ENCODE results near the gene HYAL3. TPM values are rescaled to one million over a fixed set of nuclear protein-coding genes. Genes with fewer than 3 reads are reported as not detected.
A peak's percentile ranks its signal among the peaks of the same experiment; 100 is the strongest.

HYAL3 gene
- total and polyA plus RNA-seq, 7 experiments from 2014 or later: 2.3 to 10.7 (median 3.6) TPM

GRCh38 chr3:50341996-50342650, 42.9 kb upstream of the HYAL3 start:
- Mint-ChIP-seq H3K9me3 (peaks cover 0 to 3% (median 0%) of the 10 kb centered on the region in 11 donors), H3K4me1 (peaks cover 18 to 62% (median 46%) of the 10 kb centered on the region in 7 donors), H3K4me3 (peak overlapping the region in 6 of 10 donors; percentile 12 to 80 (median 46)), H3K36me3 (peaks cover 0 to 20% (median 0%) of the 10 kb centered on the region in 5 donors), H3K27me3 (peaks cover 0 to 3% (median 0%) of the 10 kb centered on the region in 5 donors), H3K27ac (peak overlapping the region in 6 of 9 donors; percentile 78 to 96 (median 92))
- Histone ChIP-seq H3K9me3 (ENCODE audit: control insufficient read depth in 2 of 3, low read length in 3 of 3) (no peaks in the 10 kb centered on the region), H3K27ac (ENCODE audit: low read depth, low read length) (peak overlapping the region; percentile 69), H3K36me3 (ENCODE audit: control insufficient read depth in 2 of 3, insufficient read depth in 3 of 3, low read length in 3 of 3) (peaks cover 0 to 4% (median 0%) of the 10 kb centered on the region in 3 experiments), H3K4me1 (ENCODE audit: control insufficient read depth in 2 of 2, insufficient read depth in 2 of 2, low read length in 2 of 2) (peaks cover 14 to 42% of the 10 kb centered on the region in 2 donors), H3K27me3 (ENCODE audit: control insufficient read depth in 2 of 2, insufficient read depth in 2 of 2, low read length in 2 of 2) (no peaks in the 10 kb centered on the region), H3K4me3 (ENCODE audit: low read length) (no peak overlapping the region)
- DNase-seq: no peak
- no peak for ATAC-seq
- intact Hi-C loops (cut with micrococcal nuclease): loop anchor here in 1 of 2 donors (2.0 to 5.0 kb wide), 2 partner anchors 231 to 1330 kb away; partner anchors contain the start of gene TEX264
- ChIA-PET POLR2A (interaction anchor here (0.9 to 34.0 kb wide), 3 partner anchors 7 to 43 kb away, joined by 3 to 656 read pairs (median 656); partner anchors contain the start of genes CYB561D2, HYAL2, HYAL3 and NAA80), CTCF (interaction anchor here (1.3 kb wide), 1 partner anchor 11 kb away, joined by 3 read pairs; no protein-coding TSS in a partner anchor)

GRCh38 chr3:50341537-50341936, 42.3 kb upstream of the HYAL3 start:
- Histone ChIP-seq H3K4me1 (ENCODE audit: control insufficient read depth in 2 of 2, insufficient read depth in 2 of 2, low read length in 2 of 2) (peaks cover 14 to 45% of the 10 kb centered on the region in 2 donors), H3K9me3 (ENCODE audit: control insufficient read depth in 2 of 3, low read length in 3 of 3) (no peaks in the 10 kb centered on the region), H3K36me3 (ENCODE audit: control insufficient read depth in 2 of 3, insufficient read depth in 3 of 3, low read length in 3 of 3) (peaks cover 0 to 7% (median 0%) of the 10 kb centered on the region in 3 experiments), H3K27ac (ENCODE audit: low read depth, low read length) (peak overlapping the region; percentile 69), H3K4me3 (ENCODE audit: low read length) (no peak overlapping the region), H3K27me3 (ENCODE audit: control insufficient read depth in 2 of 2, insufficient read depth in 2 of 2, low read length in 2 of 2) (no peaks in the 10 kb centered on the region)
- H3K27me3 Mint-ChIP-seq: peaks cover 0 to 3% (median 0%) of the 10 kb centered on the region in 5 donors
- ChIA-PET POLR2A (interaction anchor here (1.4 to 34.0 kb wide), 3 partner anchors 15 to 42 kb away, joined by 5 to 656 read pairs (median 11); partner anchors contain the start of genes CYB561D2, HYAL2, HYAL3 and NAA80), CTCF (interaction anchor here (1.3 to 1.6 kb wide), 3 partner anchors 8 to 270 kb away, joined by 3 to 10 read pairs (median 4); partner anchors contain the start of genes CISH, CYB561D2 and NPRL2)
- H3K9me3 Mint-ChIP-seq: peaks cover 0 to 3% (median 0%) of the 10 kb centered on the region in 11 donors
- intact Hi-C loops (cut with micrococcal nuclease): loop anchor here in 1 of 2 donors (2.0 to 5.0 kb wide), 2 partner anchors 231 to 1331 kb away; partner anchors contain the start of gene TEX264
- H3K4me3 Mint-ChIP-seq: peak overlapping the region; percentile 61 to 96 (median 86)
- H3K4me1 Mint-ChIP-seq: peaks cover 20 to 63% (median 47%) of the 10 kb centered on the region in 7 donors
- DNase-seq: no peak
- no peak for ATAC-seq
- H3K27ac Mint-ChIP-seq: peak overlapping the region in 7 of 9 donors; percentile 78 to 96 (median 92)
- peaks cover 0 to 22% (median 0%) of the 10 kb centered on the region in 5 donors for H3K36me3 Mint-ChIP-seq

GRCh38 chr3:50340448-50341329, 41.5 kb upstream of the HYAL3 start, which contains the start of gene RASSF1:
RASSF1 (minus strand) TSS chr3:50340836; CDS start chr3:50340805, 31 bp downstream.
- Mint-ChIP-seq H3K27ac (peak within 1 kb of the TSS; percentile 89 to 97 (median 96)), H3K9me3 (peaks cover 0 to 3% (median 0%) of the 10 kb centered on the region in 11 donors)
- peak within 1 kb of the TSS; percentile 69 for H3K27ac ChIP-seq (ENCODE audit: low read depth, low read length)

GRCh38 chr3:50340147-50340447, 40.9 kb upstream of the HYAL3 start:
- H3K4me3 ChIP-seq (ENCODE audit: low read length): peak overlapping the region; percentile 83
- Mint-ChIP-seq H3K36me3 (peaks cover 0 to 30% (median 0%) of the 10 kb centered on the region in 5 donors), H3K27me3 (peaks cover 0 to 3% (median 0%) of the 10 kb centered on the region in 5 donors), H3K27ac (peak overlapping the region; percentile 89 to 97 (median 96)), H3K9me3 (peaks cover 0 to 3% (median 0%) of the 10 kb centered on the region in 11 donors), H3K4me3 (peak overlapping the region; percentile 82 to 97 (median 95)), H3K4me1 (peaks cover 24 to 66% (median 51%) of the 10 kb centered on the region in 7 donors)
- peaks cover 23 to 44% of the 10 kb centered on the region in 2 donors for H3K4me1 ChIP-seq (ENCODE audit: control insufficient read depth in 2 of 2, insufficient read depth in 2 of 2, low read length in 2 of 2)
- ATAC-seq: no peak
- no peaks in the 10 kb centered on the region for H3K9me3 ChIP-seq (ENCODE audit: control insufficient read depth in 2 of 3, low read length in 3 of 3)
- no peak for DNase-seq
- POLR2A ChIA-PET: interaction anchor here (0.9 to 34.0 kb wide), 9 partner anchors 12 to 262 kb away, joined by 3 to 656 read pairs (median 5); partner anchors contain the start of genes C3orf18, CYB561D2, GNAI2 and HEMK1
- peaks cover 0 to 7% (median 0%) of the 10 kb centered on the region in 3 experiments for H3K36me3 ChIP-seq (ENCODE audit: control insufficient read depth in 2 of 3, insufficient read depth in 3 of 3, low read length in 3 of 3)
- CTCF ChIA-PET: interaction anchor here (1.5 to 1.6 kb wide), 2 partner anchors 10 to 272 kb away, joined by 4 to 10 read pairs; partner anchors contain the start of genes CISH, CYB561D2 and NPRL2
- peak overlapping the region; percentile 69 for H3K27ac ChIP-seq (ENCODE audit: low read depth, low read length)
- no peaks in the 10 kb centered on the region for H3K27me3 ChIP-seq (ENCODE audit: control insufficient read depth in 2 of 2, insufficient read depth in 2 of 2, low read length in 2 of 2)
- intact Hi-C loops (cut with micrococcal nuclease): loop anchor here in 1 of 2 donors (2.0 to 5.0 kb wide), 2 partner anchors 233 to 1332 kb away; partner anchors contain the start of gene TEX264

More at GRCh38 chr3:50340448-50341329, 41.5 kb upstream of the HYAL3 start, which contains the start of gene RASSF1:
- Histone ChIP-seq H3K4me1 (ENCODE audit: control insufficient read depth in 2 of 2, insufficient read depth in 2 of 2, low read length in 2 of 2) (peaks cover 22 to 49% of the 10 kb centered on the region in 2 donors), H3K36me3 (ENCODE audit: control insufficient read depth in 2 of 3, insufficient read depth in 3 of 3, low read length in 3 of 3) (peaks cover 0 to 7% (median 0%) of the 10 kb centered on the region in 3 experiments), H3K4me3 (ENCODE audit: low read length) (peak within 1 kb of the TSS; percentile 83), H3K9me3 (ENCODE audit: control insufficient read depth in 2 of 3, low read length in 3 of 3) (no peaks in the 10 kb centered on the region), H3K27me3 (ENCODE audit: control insufficient read depth in 2 of 2, insufficient read depth in 2 of 2, low read length in 2 of 2) (no peaks in the 10 kb centered on the region)
- intact Hi-C loops (cut with micrococcal nuclease): loop anchor here in 1 of 2 donors (2.0 to 5.0 kb wide), 2 partner anchors 232 to 1332 kb away; partner anchors contain the start of gene TEX264
- Mint-ChIP-seq H3K4me1 (peaks cover 24 to 64% (median 47%) of the 10 kb centered on the region in 7 donors), H3K27me3 (peaks cover 0 to 3% (median 0%) of the 10 kb centered on the region in 5 donors), H3K36me3 (peaks cover 0 to 27% (median 0%) of the 10 kb centered on the region in 5 donors), H3K4me3 (peak within 1 kb of the TSS; percentile 82 to 97 (median 95))
- ATAC-seq (peak; percentile 17), DNase-seq (peak; percentile 29 to 80 (median 46))
- ChIA-PET CTCF (interaction anchor here (1.3 to 1.6 kb wide), 3 partner anchors 9 to 271 kb away, joined by 3 to 10 read pairs (median 4); partner anchors contain the start of genes CISH, CYB561D2 and NPRL2), POLR2A (interaction anchor here (0.7 to 34.0 kb wide), 9 partner anchors 16 to 262 kb away, joined by 3 to 656 read pairs (median 3); partner anchors contain the start of genes C3orf18, CYB561D2, GNAI2 and HEMK1)

- H3K27ac ChIP-seq (ENCODE audit: low read depth, low read length): peak overlapping the region; percentile 69
- ATAC-seq: no peak
- Mint-ChIP-seq H3K4me1 (peaks cover 24 to 69% (median 55%) of the 10 kb centered on the region in 7 donors), H3K27me3 (peaks cover 0 to 3% (median 0%) of the 10 kb centered on the region in 5 donors), H3K27ac (peak overlapping the region; percentile 89 to 97 (median 96)), H3K9me3 (peaks cover 0 to 3% (median 0%) of the 10 kb centered on the region in 11 donors), H3K4me3 (peak overlapping the region; percentile 82 to 97 (median 95)), H3K36me3 (peaks cover 0 to 30% (median 0%) of the 10 kb centered on the region in 5 donors)
- peaks cover 27 to 45% of the 10 kb centered on the region in 2 donors for H3K4me1 ChIP-seq (ENCODE audit: control insufficient read depth in 2 of 2, insufficient read depth in 2 of 2, low read length in 2 of 2)
- peak overlapping the region; percentile 83 for H3K4me3 ChIP-seq (ENCODE audit: low read length)
- no peaks in the 10 kb centered on the region for H3K9me3 ChIP-seq (ENCODE audit: control insufficient read depth in 2 of 3, low read length in 3 of 3)
- intact Hi-C loops (cut with micrococcal nuclease): loop anchor here in 1 of 2 donors (2.0 to 5.0 kb wide), 2 partner anchors 233 to 1333 kb away; partner anchors contain the start of gene TEX264
- H3K27me3 ChIP-seq (ENCODE audit: control insufficient read depth in 2 of 2, insufficient read depth in 2 of 2, low read length in 2 of 2): no peaks in the 10 kb centered on the region
- no peak for DNase-seq
- POLR2A ChIA-PET: interaction anchor here (0.9 to 34.0 kb wide), 8 partner anchors 12 to 263 kb away, joined by 3 to 656 read pairs (median 4); partner anchors contain the start of genes C3orf18, CYB561D2, GNAI2 and HYAL3
- CTCF ChIA-PET: interaction anchor here (1.6 kb wide), 1 partner anchor 272 kb away, joined by 4 read pairs; the partner anchor contains the start of gene CISH
- H3K36me3 ChIP-seq (ENCODE audit: control insufficient read depth in 2 of 3, insufficient read depth in 3 of 3, low read length in 3 of 3): peaks cover 0 to 10% (median 0%) of the 10 kb centered on the region in 3 experiments
Measured at GRCh38 chr3:50339485-50340146, 40.4 kb upstream of the HYAL3 start.
